Neural cell (in vitro differentiated cells): ENCODE data around the gene RARG. TPM values are rescaled to one million over a fixed set of nuclear protein-coding genes. Genes with fewer than 3 reads are reported as not detected.

ENCODE experiments used
- H2AFZ ChIP-seq: fragments of 200-600, 300-800 bp; sonication (generic), shearing (Covaris generic); 2 replicates; pipeline ENCODE4 v1.6.0; 2014; ENCODE audit warnings: low read depth, mild to moderate bottlenecking, antibody characterized with exemption, low read length, moderate library complexity
- H3F3A ChIP-seq: fragments of 200-600 bp; shearing (Covaris generic); 2 replicates; pipeline ENCODE4 v1.6.1; 2016; ENCODE audit warnings: mild to moderate bottlenecking, moderate library complexity, mixed read lengths, antibody characterized with exemption, low read length; ENCODE audit not compliant: insufficient read depth, poor library complexity, severe bottlenecking
- H3K27ac ChIP-seq: fragments of 200-600, 300-800 bp; sonication (generic), shearing (Covaris generic); 2 replicates; pipeline ENCODE4 v1.5.1; 2014; ENCODE audit warnings: mild to moderate bottlenecking, low read length, moderate library complexity
- H3K27me3 ChIP-seq: fragments of 300-800, 200-600 bp; sonication (generic), shearing (Covaris generic); 2 replicates; pipeline ENCODE4 v1.6.0; 2014; ENCODE audit warnings: mild to moderate bottlenecking, low read depth, low read length, moderate library complexity; ENCODE audit not compliant: insufficient read depth
- H3K36me3 ChIP-seq: fragments of 300-800, 200-600 bp; sonication (generic), shearing (Covaris generic); 2 replicates; pipeline ENCODE4 v1.5.1; 2014; ENCODE audit warnings: mild to moderate bottlenecking, antibody characterized with exemption, low read length, moderate library complexity; ENCODE audit not compliant: insufficient read depth
- H3K4me2 ChIP-seq: fragments of 300-800, 200-600 bp; sonication (generic), shearing (Covaris generic); 2 replicates; pipeline ENCODE4 v1.6.0; 2014; ENCODE audit warnings: mild to moderate bottlenecking, low read length
- H3K4me3 ChIP-seq: fragments of 300-800, 200-600 bp; sonication (generic), shearing (Covaris generic); 2 replicates; pipeline ENCODE4 v1.5.1; 2014; ENCODE audit warnings: mild to moderate bottlenecking, low read length, moderate library complexity
- H3K79me2 ChIP-seq: fragments of 200-600 bp; shearing (Covaris generic); replicated peaks from 2 replicates; pipeline ENCODE4 v1.6.0; 2014; ENCODE audit warnings: mild to moderate bottlenecking, low read length, moderate library complexity; ENCODE audit not compliant: insufficient read depth
- H3K9ac ChIP-seq: fragments of 300-800, 200-600 bp; sonication (generic), shearing (Covaris generic); 2 replicates; pipeline ENCODE4 v1.6.1; 2016; ENCODE audit warnings: mild to moderate bottlenecking, low read length, mixed read lengths
- H3K9me2 ChIP-seq: fragments of 200-600 bp; shearing (Covaris generic); 2 replicates; pipeline ENCODE4 v1.6.1; 2016; ENCODE audit warnings: mild to moderate bottlenecking, low read length, mixed read lengths; ENCODE audit not compliant: insufficient read depth
- H3K9me3 ChIP-seq: fragments of 200-600, 300-800 bp; sonication (generic), shearing (Covaris generic); 2 replicates; pipeline ENCODE4 v1.6.1; 2016; ENCODE audit warnings: mild to moderate bottlenecking, mixed run types, low read length, moderate library complexity, mixed read lengths
- H4K20me1 ChIP-seq: fragments of 200-600 bp; shearing (Covaris generic); 2 replicates; pipeline ENCODE4 v1.6.1; 2016; ENCODE audit warnings: mild to moderate bottlenecking, mixed run types; ENCODE audit not compliant: insufficient read depth
- EP300 ChIP-seq: fragments of 450-650 bp; conservative IDR thresholded peaks from 2 replicates; pipeline ENCODE4 v1.6.1; 2014; ENCODE audit warnings: antibody characterized with exemption, mild to moderate bottlenecking, moderate library complexity; ENCODE audit not compliant: poor library complexity, severe bottlenecking
- EZH2 ChIP-seq: fragments of 200-600, 300-800 bp; shearing (Covaris generic), sonication (generic); IDR thresholded peaks from 2 replicates; pipeline ENCODE4 v1.6.1; 2014; ENCODE audit warnings: antibody characterized with exemption, low read length, borderline replicate concordance, mild to moderate bottlenecking; ENCODE audit not compliant: insufficient read depth, poor library complexity, severe bottlenecking
- MXI1 ChIP-seq: fragments of 450-650 bp; conservative IDR thresholded peaks from 2 replicates; pipeline ENCODE4 v1.6.1; 2014; ENCODE audit warnings: antibody characterized with exemption, mild to moderate bottlenecking; ENCODE audit not compliant: poor library complexity, severe bottlenecking
- POLR2AphosphoS5 ChIP-seq: IDR thresholded peaks from 2 replicates; pipeline ENCODE4 v1.6.1; 2012
- RAD21 ChIP-seq: fragments of 450-650 bp; conservative IDR thresholded peaks from 2 replicates; pipeline ENCODE4 v1.6.1; 2014; ENCODE audit warnings: antibody characterized with exemption, mild to moderate bottlenecking, moderate library complexity
- SMC3 ChIP-seq: fragments of 450-650 bp; conservative IDR thresholded peaks from 2 replicates; pipeline ENCODE4 v1.6.1; 2014; ENCODE audit warnings: antibody characterized with exemption, mild to moderate bottlenecking, moderate library complexity; ENCODE audit not compliant: poor library complexity
- TAF1 ChIP-seq: IDR thresholded peaks from 2 replicates; pipeline ENCODE4 v1.6.1; 2012; ENCODE audit warnings: low read depth
- polyA plus RNA-seq: library from polyadenylated mRNA; depleted of rRNA; stranded (reverse); fragments of >200 nt; gene quantifications from 2 replicates; pipeline ENCODE4 v1.2.3, GENCODE V29; 2014
- TF ChIP-seq, protein P1 (sequence below): IDR thresholded peaks from 2 replicates; pipeline ENCODE4 v1.6.1; 2012; ENCODE audit warnings: borderline replicate concordance
- TF ChIP-seq, protein P2 (sequence below): fragments of 450-650 bp; IDR thresholded peaks from 2 replicates; pipeline ENCODE4 v1.5.1; 2014; ENCODE audit warnings: antibody characterized with exemption, mild to moderate bottlenecking, moderate library complexity; ENCODE audit not compliant: poor library complexity, severe bottlenecking

RARG gene
- polyA plus RNA-seq, 1 donor from 2014 or later, result 0.61 TPM

DNA sequence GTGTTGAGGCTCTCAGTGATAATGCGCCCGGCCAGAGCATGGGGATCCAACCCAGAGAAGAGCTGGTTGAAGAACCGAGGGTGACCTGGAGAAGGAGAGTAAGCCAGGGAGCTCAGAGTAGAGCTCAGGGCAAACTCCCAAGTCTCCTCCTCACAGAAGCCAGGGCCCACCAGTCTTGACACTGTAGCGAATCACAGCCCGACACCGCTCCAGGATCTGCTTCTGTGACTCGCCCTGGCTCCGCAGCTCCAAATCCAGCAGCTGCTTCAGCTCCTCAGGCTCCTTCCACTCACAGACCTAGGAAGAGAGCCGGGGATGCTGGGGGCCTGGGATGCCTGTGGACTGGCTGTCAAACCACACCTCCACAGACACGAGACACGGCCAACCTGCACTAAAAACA, 59.7 kb downstream of the RARG start:
- no peak for TF ChIP-seq EP300
- TF ChIP-seq MXI1, result no peak
- no peak for TF ChIP-seq SMC3
- TF ChIP-seq, protein P1, sequence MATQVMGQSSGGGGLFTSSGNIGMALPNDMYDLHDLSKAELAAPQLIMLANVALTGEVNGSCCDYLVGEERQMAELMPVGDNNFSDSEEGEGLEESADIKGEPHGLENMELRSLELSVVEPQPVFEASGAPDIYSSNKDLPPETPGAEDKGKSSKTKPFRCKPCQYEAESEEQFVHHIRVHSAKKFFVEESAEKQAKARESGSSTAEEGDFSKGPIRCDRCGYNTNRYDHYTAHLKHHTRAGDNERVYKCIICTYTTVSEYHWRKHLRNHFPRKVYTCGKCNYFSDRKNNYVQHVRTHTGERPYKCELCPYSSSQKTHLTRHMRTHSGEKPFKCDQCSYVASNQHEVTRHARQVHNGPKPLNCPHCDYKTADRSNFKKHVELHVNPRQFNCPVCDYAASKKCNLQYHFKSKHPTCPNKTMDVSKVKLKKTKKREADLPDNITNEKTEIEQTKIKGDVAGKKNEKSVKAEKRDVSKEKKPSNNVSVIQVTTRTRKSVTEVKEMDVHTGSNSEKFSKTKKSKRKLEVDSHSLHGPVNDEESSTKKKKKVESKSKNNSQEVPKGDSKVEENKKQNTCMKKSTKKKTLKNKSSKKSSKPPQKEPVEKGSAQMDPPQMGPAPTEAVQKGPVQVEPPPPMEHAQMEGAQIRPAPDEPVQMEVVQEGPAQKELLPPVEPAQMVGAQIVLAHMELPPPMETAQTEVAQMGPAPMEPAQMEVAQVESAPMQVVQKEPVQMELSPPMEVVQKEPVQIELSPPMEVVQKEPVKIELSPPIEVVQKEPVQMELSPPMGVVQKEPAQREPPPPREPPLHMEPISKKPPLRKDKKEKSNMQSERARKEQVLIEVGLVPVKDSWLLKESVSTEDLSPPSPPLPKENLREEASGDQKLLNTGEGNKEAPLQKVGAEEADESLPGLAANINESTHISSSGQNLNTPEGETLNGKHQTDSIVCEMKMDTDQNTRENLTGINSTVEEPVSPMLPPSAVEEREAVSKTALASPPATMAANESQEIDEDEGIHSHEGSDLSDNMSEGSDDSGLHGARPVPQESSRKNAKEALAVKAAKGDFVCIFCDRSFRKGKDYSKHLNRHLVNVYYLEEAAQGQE, result no peak
- H3K27me3 ChIP-seq, result no peaks in the 10 kb centered on the region
- no peaks in the 10 kb centered on the region for H3K79me2 ChIP-seq
- no peaks in the 10 kb centered on the region for H3F3A ChIP-seq
- no peak overlapping the region for H3K9ac ChIP-seq
- H3K4me3 ChIP-seq, result no peak overlapping the region
- no peak overlapping the region for H2AFZ ChIP-seq
- no peak overlapping the region for H3K4me2 ChIP-seq
- no peaks in the 10 kb centered on the region for H4K20me1 ChIP-seq
- no peak overlapping the region for H3K27ac ChIP-seq
- no peaks in the 10 kb centered on the region for H3K36me3 ChIP-seq
- H3K9me3 ChIP-seq, result no peaks in the 10 kb centered on the region
- no peaks in the 10 kb centered on the region for H3K9me2 ChIP-seq

DNA sequence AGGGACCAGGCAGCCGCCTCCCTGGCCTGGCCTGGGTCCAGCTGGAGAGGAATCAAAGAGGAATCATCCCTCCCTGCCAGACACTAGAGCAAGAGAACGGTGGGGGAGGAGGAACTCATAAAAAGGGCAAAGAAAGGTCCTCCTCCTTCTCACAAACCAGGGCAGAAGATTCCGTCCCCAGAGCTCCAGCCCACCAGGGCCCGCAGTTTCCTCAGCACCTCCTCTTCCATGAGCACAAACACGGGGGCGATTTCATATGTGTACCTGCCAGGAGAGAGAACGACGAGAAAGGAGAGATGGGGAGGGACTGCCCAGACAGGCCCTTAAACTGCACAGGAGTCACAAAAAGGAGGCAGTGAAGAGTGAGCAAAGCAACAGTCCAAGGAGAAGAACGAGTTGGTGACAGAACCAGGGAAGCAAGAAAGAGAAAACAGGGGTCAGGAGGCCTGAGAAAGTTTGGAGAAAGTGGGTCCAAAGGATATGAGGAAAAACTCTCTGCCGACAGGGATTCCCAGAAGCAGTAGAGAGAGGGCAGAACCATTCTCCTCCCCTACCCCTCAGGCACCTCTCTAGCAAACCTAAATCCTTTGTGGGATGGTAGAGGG, 60.2 kb downstream of the RARG start:
- Histone ChIP-seq H2AFZ (no peak overlapping the region), H3K9me2 (no peaks in the 10 kb centered on the region), H3K36me3 (no peaks in the 10 kb centered on the region), H4K20me1 (no peaks in the 10 kb centered on the region), H3K9ac (no peak overlapping the region), H3K4me3 (no peak overlapping the region), H3K27ac (no peak overlapping the region), H3K27me3 (no peaks in the 10 kb centered on the region), H3K4me2 (no peak overlapping the region), H3F3A (no peaks in the 10 kb centered on the region), H3K79me2 (no peaks in the 10 kb centered on the region), H3K9me3 (no peaks in the 10 kb centered on the region)
- TF ChIP-seq EZH2, result no peak
- no peak for TF ChIP-seq TAF1
- TF ChIP-seq MXI1, result no peak
- no peak for TF ChIP-seq POLR2AphosphoS5
- no peak for TF ChIP-seq EP300
- TF ChIP-seq, protein P1, result no peak
- TF ChIP-seq SMC3, result no peak
- TF ChIP-seq, protein P2, sequence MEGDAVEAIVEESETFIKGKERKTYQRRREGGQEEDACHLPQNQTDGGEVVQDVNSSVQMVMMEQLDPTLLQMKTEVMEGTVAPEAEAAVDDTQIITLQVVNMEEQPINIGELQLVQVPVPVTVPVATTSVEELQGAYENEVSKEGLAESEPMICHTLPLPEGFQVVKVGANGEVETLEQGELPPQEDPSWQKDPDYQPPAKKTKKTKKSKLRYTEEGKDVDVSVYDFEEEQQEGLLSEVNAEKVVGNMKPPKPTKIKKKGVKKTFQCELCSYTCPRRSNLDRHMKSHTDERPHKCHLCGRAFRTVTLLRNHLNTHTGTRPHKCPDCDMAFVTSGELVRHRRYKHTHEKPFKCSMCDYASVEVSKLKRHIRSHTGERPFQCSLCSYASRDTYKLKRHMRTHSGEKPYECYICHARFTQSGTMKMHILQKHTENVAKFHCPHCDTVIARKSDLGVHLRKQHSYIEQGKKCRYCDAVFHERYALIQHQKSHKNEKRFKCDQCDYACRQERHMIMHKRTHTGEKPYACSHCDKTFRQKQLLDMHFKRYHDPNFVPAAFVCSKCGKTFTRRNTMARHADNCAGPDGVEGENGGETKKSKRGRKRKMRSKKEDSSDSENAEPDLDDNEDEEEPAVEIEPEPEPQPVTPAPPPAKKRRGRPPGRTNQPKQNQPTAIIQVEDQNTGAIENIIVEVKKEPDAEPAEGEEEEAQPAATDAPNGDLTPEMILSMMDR, result no peak
- TF ChIP-seq RAD21, result no peak
